ENCODE results near the gene EEA1.
"Not testable (repeated sequence)": the region's sequence is repeated elsewhere in the genome, so short reads cannot be mapped to it uniquely, and the experiment has no call there.

Gene EEA1

DNA sequence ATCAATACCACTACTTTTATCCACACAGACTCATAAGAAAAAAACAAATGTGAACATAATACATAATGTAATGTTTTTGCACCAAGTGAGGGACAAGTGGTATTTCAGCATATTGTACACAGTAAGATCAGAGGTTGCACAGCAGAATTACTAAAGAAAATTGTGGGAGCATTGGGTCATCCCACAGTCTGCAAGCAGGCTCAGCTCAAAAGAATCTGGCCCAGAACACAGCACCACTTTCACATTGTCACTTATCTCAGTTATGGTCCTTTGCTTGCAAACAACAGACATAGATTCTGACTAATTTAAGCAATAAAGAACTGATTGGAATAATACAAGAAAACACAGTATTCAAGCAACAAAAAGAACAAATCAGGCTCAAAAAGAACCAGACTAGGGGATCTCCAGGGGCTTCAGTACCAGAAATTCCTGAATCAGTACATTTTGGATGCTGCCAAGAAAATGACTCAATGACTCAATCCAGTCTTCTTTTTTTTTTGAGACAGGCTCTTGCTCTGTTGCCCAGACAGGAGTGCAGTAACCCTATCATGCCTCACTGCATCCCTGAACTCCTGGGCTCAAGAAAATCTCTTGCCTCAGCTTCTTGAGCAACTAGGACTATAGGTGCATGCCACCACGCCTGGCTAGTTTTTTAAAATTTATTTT, 42.9 kb upstream of the EEA1 start:
- Mint-ChIP-seq H3K4me1 (no peaks in the 10 kb centered on the region), H3K36me3 (ENCODE audit: low read depth) (peaks cover 4% of the 10 kb centered on the region), H3K4me3 (no peak overlapping the region), H3K9me3 (peaks cover 14% of the 10 kb centered on the region), H3K27me3 (ENCODE audit: low read depth) (no peaks in the 10 kb centered on the region), H3K27ac (no peak overlapping the region)
- TF ChIP-seq, protein P1, sequence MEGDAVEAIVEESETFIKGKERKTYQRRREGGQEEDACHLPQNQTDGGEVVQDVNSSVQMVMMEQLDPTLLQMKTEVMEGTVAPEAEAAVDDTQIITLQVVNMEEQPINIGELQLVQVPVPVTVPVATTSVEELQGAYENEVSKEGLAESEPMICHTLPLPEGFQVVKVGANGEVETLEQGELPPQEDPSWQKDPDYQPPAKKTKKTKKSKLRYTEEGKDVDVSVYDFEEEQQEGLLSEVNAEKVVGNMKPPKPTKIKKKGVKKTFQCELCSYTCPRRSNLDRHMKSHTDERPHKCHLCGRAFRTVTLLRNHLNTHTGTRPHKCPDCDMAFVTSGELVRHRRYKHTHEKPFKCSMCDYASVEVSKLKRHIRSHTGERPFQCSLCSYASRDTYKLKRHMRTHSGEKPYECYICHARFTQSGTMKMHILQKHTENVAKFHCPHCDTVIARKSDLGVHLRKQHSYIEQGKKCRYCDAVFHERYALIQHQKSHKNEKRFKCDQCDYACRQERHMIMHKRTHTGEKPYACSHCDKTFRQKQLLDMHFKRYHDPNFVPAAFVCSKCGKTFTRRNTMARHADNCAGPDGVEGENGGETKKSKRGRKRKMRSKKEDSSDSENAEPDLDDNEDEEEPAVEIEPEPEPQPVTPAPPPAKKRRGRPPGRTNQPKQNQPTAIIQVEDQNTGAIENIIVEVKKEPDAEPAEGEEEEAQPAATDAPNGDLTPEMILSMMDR (IDR thresholded peaks at IDR 0.05; ENCODE audit: unreplicated experiment in 3 of 3), result no peak

DNA sequence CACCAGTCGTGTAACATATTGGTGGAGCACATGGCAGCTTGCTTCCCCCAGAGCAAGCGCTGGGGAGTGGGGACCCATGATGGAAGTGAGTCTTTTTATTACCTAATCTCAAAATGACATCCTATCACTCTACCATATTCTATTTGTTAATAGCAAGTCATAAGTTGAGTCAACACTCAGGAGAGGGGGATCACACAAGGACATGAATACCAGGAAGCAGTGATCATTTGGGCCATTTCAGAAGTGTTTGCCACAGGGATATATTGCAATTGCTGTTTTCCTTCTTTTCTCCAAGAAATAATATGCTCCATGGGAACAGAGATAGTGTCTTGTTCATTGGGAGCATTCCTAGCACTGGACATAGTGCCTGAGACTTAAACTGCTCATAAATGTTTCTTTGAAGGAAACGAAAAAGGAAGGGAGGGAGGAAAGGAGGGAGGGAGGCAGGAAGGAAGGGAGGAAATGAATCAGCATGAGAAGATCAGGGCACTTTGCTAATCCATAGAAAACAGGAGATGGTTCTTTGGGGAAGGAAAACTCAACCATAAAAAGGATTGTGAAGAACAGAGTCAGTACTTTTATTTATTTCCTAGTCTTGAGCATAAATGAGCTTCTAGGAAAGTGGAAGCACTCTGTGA, 39.2 kb upstream of the EEA1 start:
- TF ChIP-seq, protein P1 (IDR thresholded peaks at IDR 0.05; ENCODE audit: unreplicated experiment in 3 of 3), result no peak

DNA sequence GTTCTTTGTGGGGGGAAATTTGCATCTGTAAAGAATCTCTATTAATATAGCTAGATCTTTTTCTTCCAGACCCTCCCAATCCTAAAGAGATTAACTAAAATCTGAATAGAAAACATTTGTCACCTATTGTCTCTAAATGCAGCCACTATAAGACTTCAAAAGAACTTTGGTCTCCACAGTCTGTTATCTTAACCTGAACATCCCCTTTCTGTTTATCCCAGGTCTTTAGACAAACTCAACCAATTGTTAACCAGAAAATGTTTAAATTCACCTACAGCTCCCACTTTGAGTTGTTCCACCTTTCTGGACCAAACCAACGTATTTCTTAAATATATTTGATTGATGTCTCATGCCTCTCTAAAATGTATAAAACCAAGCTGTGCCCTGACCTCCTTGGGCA, 35.3 kb upstream of the EEA1 start:
- not testable (repeated sequence) for H3K36me3 Mint-ChIP-seq (ENCODE audit: low read depth); H3K27ac Mint-ChIP-seq; H3K9me3 Mint-ChIP-seq; H3K4me1 Mint-ChIP-seq; H3K4me3 Mint-ChIP-seq; H3K27me3 Mint-ChIP-seq (ENCODE audit: low read depth)

More for the DNA sequence above, 39.2 kb upstream of the EEA1 start:
- Mint-ChIP-seq H3K36me3 (ENCODE audit: low read depth) (no peaks in the 10 kb centered on the region), H3K4me1 (no peaks in the 10 kb centered on the region), H3K27ac (no peak overlapping the region), H3K9me3 (no peaks in the 10 kb centered on the region), H3K27me3 (ENCODE audit: low read depth) (no peaks in the 10 kb centered on the region), H3K4me3 (no peak overlapping the region)

DNA sequence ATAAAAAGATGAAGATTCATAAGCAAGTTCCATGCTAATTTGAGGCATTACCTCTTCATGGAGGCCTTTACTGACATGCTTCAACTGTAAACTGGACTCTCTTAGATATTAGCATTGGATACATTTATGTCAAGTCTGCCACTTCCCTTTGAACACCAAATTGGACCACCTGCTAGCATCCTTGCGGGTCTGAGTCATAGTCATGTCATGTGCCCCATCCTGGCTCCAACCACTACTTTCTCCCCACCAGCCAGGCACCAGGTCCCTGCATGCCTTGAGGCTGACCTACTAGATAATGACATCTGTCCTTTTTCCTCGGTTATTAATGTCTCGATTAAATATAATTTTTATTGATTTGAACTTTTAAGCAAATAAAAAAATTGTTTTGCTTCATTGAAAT, 32.9 kb upstream of the EEA1 start:
- peaks cover 3% of the 10 kb centered on the region for H3K9me3 Mint-ChIP-seq
- no peaks in the 10 kb centered on the region for H3K27me3 Mint-ChIP-seq (ENCODE audit: low read depth)
- no peaks in the 10 kb centered on the region for H3K4me1 Mint-ChIP-seq
- TF ChIP-seq, protein P1 (IDR thresholded peaks at IDR 0.05; ENCODE audit: unreplicated experiment in 3 of 3), result no peak
- no peaks in the 10 kb centered on the region for H3K36me3 Mint-ChIP-seq (ENCODE audit: low read depth)
- H3K27ac Mint-ChIP-seq, result no peak overlapping the region
- no peak overlapping the region for H3K4me3 Mint-ChIP-seq

DNA sequence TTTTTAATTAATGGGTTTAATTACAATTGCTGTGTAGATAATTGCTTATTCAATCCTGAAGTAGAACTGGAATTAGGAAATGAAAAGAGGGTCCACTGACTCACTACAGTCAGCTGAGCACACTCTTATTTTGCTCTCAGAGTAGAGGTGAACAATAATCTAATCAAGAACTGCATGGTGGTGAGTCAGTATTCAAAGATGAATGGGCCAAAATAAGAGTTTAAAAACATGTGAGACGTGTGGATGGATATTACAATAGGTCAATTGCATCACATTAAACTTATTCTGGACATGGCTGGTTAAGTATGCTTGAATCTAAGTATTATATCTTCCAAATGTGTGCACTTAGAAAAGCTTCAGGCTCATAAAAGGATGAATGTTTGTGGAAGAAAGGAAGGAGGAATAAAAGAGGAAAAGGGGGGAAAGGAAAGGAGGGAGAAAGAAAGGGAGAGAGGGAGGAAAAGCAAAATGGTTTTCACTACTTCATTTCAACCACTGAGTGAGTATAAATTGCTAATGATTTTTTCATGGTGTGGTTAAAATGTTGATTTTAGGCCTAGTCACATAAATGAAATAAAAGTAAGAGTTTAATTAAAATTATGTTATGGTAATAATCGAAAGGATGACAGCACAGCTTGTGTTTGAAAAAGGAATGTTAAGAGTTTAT, 27.0 kb upstream of the EEA1 start:
- Mint-ChIP-seq H3K4me1 (peaks cover 5% of the 10 kb centered on the region), H3K36me3 (ENCODE audit: low read depth) (no peaks in the 10 kb centered on the region), H3K27ac (no peak overlapping the region), H3K9me3 (peaks cover 21% of the 10 kb centered on the region), H3K27me3 (ENCODE audit: low read depth) (no peaks in the 10 kb centered on the region), H3K4me3 (no peak overlapping the region)
- TF ChIP-seq, protein P1 (IDR thresholded peaks at IDR 0.05; ENCODE audit: unreplicated experiment in 3 of 3), result no peak

DNA sequence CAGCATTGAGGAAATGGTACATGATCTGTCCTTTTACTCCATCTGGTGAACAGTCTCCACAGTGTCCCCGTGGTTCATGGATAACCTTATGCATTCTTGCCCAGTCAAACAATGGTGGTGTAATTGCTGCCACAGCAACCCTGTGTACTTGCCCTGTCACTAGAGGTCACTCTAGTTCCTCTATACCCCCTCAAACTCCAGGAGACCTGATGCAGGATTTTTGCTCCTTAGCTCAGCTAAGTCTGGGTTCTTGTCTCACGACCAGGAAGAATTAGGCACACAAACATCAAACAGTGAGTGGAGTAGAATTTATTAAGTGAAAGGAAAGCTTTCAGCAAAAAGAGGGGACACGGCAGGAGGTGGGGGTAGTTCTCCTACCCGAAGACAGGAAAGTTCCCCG, 24.7 kb upstream of the EEA1 start:
- no peak overlapping the region for H3K27ac Mint-ChIP-seq
- TF ChIP-seq, protein P1 (IDR thresholded peaks at IDR 0.05; ENCODE audit: unreplicated experiment in 3 of 3), result no peak
- H3K27me3 Mint-ChIP-seq (ENCODE audit: low read depth), result no peaks in the 10 kb centered on the region
- H3K4me3 Mint-ChIP-seq, result no peak overlapping the region
- H3K36me3 Mint-ChIP-seq (ENCODE audit: low read depth), result no peaks in the 10 kb centered on the region
- peaks cover 21% of the 10 kb centered on the region for H3K9me3 Mint-ChIP-seq
- peaks cover 5% of the 10 kb centered on the region for H3K4me1 Mint-ChIP-seq

All from nephron (organoid).